K562 (cell line): Measurements from ENCODE around the gene PLXNB3. TPM values are rescaled to one million over a fixed set of nuclear protein-coding genes. Genes with fewer than 3 reads are reported as not detected.

Experiments
- ATAC-seq: fragments of 200-7000 bp; cut with Tn5 transposase; 3 replicates; pipeline ENCODE4 v1.9.1; 2020; ENCODE audit warnings: moderate library complexity
- BruUV-seq: library from RNA; stranded (reverse); fragments of 400-500 nt; replicated peaks from 2 replicates; lab custom pipeline; 2021; lab: Mats Ljungman, UMichigan
- CTCF ChIA-PET: fragments of 300-600 bp; formaldehyde crosslinking; extraction: SDS; loops from one replicate; lab custom pipeline; 2021; ENCODE audit warnings: low intra/inter-chr PET ratio; lab: Yijun Ruan, JAX
- POLR2A ChIA-PET: fragments of 300-600, 350-650 bp; sonication (Branson Sonifier 250); formaldehyde crosslinking; extraction: SDS; loops from one replicate; lab custom pipeline; 2021; ENCODE audit warnings: antibody characterized with exemption, inconsistent platforms; lab: Yijun Ruan, JAX
- DNase-seq, 4 experiments: peaks; one replicate each; pipeline versions ENCODE4 v3.0.0 to v3.0.0-alpha.2; 2011 to 2018; ENCODE audit warnings: low spot score in 3 of 4, mixed read lengths in 3 of 4; ENCODE audit errors: extremely low read depth in 1 of 4
- FAIRE-seq: peaks from 2 replicates; lab custom pipeline; 2011; peaks lifted over from hg19 to GRCh38; lab: Jason Lieb, UNC
- H2AFZ ChIP-seq: 2 replicates; pipeline ENCODE4 v1.6.0; 2011; ENCODE audit warnings: low read depth, low read length, control low read depth, inconsistent platforms
- H3K27ac ChIP-seq: fragments of 200-600 bp; 3 replicates; pipeline ENCODE4 v1.8.0; 2011; ENCODE audit warnings: low read depth, mild to moderate bottlenecking, control low read depth, inconsistent platforms, low read length, moderate library complexity, mixed read lengths; ENCODE audit errors: extremely low read depth
- H3K27me3 ChIP-seq, 2 experiments: fragments of 300-600 bp in 1 of 2; 2 replicates in 1 of 2; 3 replicates in 1 of 2; pipeline versions ENCODE4 v1.6.0 to v1.8.0; 2011; ENCODE audit warnings: inconsistent platforms in 2 of 2, low read length in 2 of 2, mild to moderate bottlenecking in 1 of 2, mixed read lengths in 1 of 2, moderate library complexity in 1 of 2; ENCODE audit not compliant: control insufficient read depth in 2 of 2, insufficient read depth in 2 of 2
- H3K36me3 ChIP-seq: fragments of 300-600 bp; 3 replicates; pipeline ENCODE4 v1.8.0; 2011; ENCODE audit warnings: mild to moderate bottlenecking, low read length, inconsistent platforms; ENCODE audit not compliant: control insufficient read depth, insufficient read depth
- H3K4me1 ChIP-seq, 2 experiments: fragments of 200-600 bp in 1 of 2; replicated peaks in 1 of 2; 2 replicates in 1 of 2; 3 replicates in 1 of 2; pipeline versions ENCODE4 v1.5.1 to v1.8.0; 2011; ENCODE audit warnings: inconsistent platforms in 2 of 2, low read length in 2 of 2, mild to moderate bottlenecking in 1 of 2, mixed read lengths in 1 of 2, moderate library complexity in 1 of 2; ENCODE audit not compliant: control insufficient read depth in 2 of 2, insufficient read depth in 2 of 2
- H3K4me2 ChIP-seq: 2 replicates; pipeline ENCODE4 v1.6.1; 2011; ENCODE audit warnings: low read length, control low read depth, inconsistent platforms, mixed read lengths; ENCODE audit not compliant: insufficient read depth
- H3K4me3 ChIP-seq: fragments of 200-600 bp; sonication (generic), shearing (Covaris generic); 2 replicates; pipeline ENCODE4 v1.5.1; 2016; ENCODE audit warnings: control low read depth, inconsistent platforms
- H3K79me2 ChIP-seq: fragments of 200-600 bp; 3 replicates; pipeline ENCODE4 v1.8.0; 2011; ENCODE audit warnings: low read length, inconsistent platforms; ENCODE audit not compliant: control insufficient read depth, insufficient read depth
- H3K9ac ChIP-seq, 2 experiments: 2 replicates each; pipeline versions ENCODE4 v1.6.0 to v1.6.1; 2011; ENCODE audit warnings: low read depth in 2 of 2, low read length in 2 of 2, control low read depth in 1 of 2, inconsistent platforms in 1 of 2, mild to moderate bottlenecking in 1 of 2, mixed read lengths in 1 of 2; ENCODE audit not compliant: insufficient read depth in 1 of 2
- H3K9me1 ChIP-seq: one replicate; pipeline ENCODE4 v1.6.0; 2011; ENCODE audit warnings: inconsistent platforms, mild to moderate bottlenecking, low read length, moderate library complexity; ENCODE audit not compliant: control insufficient read depth, insufficient read depth
- H3K9me3 ChIP-seq: replicated peaks from 2 replicates; pipeline ENCODE4 v1.5.1; 2011; ENCODE audit warnings: low read depth, low read length, inconsistent platforms; ENCODE audit not compliant: control insufficient read depth, insufficient read depth
- H4K20me1 ChIP-seq: replicated peaks from 2 replicates; pipeline ENCODE4 v1.6.1; 2011; ENCODE audit warnings: low read length, inconsistent platforms, mixed read lengths; ENCODE audit not compliant: control insufficient read depth, insufficient read depth
- ATF4 ChIP-seq: fragments of 450-650 bp; formaldehyde crosslinking; IDR thresholded peaks from 2 replicates; pipeline ENCODE4 v1.4.0; 2022; ENCODE audit warnings: mild to moderate bottlenecking, moderate library complexity
- BRF1 ChIP-seq: IDR thresholded peaks from 3 replicates; pipeline ENCODE4 v1.6.1; 2011; ENCODE audit warnings: borderline replicate concordance, mild to moderate bottlenecking; ENCODE audit not compliant: insufficient read length; ENCODE audit errors: extremely low read depth
- HDAC2 ChIP-seq: fragments of 450-650 bp; IDR thresholded peaks from 2 replicates; pipeline ENCODE4 v1.6.1; 2016; ENCODE audit warnings: mild to moderate bottlenecking
- MED1 ChIP-seq: sonication (generic); formaldehyde crosslinking; IDR thresholded peaks from 2 replicates; pipeline ENCODE4 v1.8.1; 2023; ENCODE audit warnings: missing genetic modification reagents, borderline replicate concordance
- NFYB ChIP-seq: IDR thresholded peaks from 2 replicates; pipeline ENCODE4 v1.6.1; 2011; ENCODE audit warnings: mild to moderate bottlenecking, moderate library complexity; ENCODE audit not compliant: insufficient read length; ENCODE audit errors: extremely low read depth
- NR3C1 ChIP-seq: sonication (generic); formaldehyde crosslinking; IDR thresholded peaks from 2 replicates; pipeline ENCODE4 v1.8.1; 2022; ENCODE audit warnings: missing genetic modification reagents
- PHB2 ChIP-seq: fragments of 450-650 bp; IDR thresholded peaks from 2 replicates; pipeline ENCODE4 v1.6.1; 2017; ENCODE audit warnings: low read depth
- TAF1 ChIP-seq: IDR thresholded peaks from 2 replicates; pipeline ENCODE4 v1.6.1; 2011; ENCODE audit warnings: mild to moderate bottlenecking, low read length, moderate library complexity; ENCODE audit not compliant: insufficient read depth, control insufficient read depth, severe bottlenecking; ENCODE audit errors: extremely low read depth
- TAF7 ChIP-seq: fragments of 450-650 bp; IDR thresholded peaks from 2 replicates; pipeline ENCODE4 v1.6.1; 2016; ENCODE audit warnings: missing genetic modification characterization, missing compliant biosample characterization
- WHSC1 ChIP-seq: IDR thresholded peaks from one replicate; pipeline ENCODE4 v1.6.1; 2012; ENCODE audit warnings: low read length, control low read depth, inconsistent platforms
- ZC3H11A ChIP-seq: IDR thresholded peaks from 2 replicates; pipeline ENCODE4 v1.6.1; 2012; ENCODE audit warnings: low read depth, low read length, improper control_type of control experiment
- ZNF174 ChIP-seq: fragments of 250-450 bp; sonication (Bioruptor Pico); IDR thresholded peaks from 2 replicates; pipeline ENCODE4 v1.4.0; 2020; ENCODE audit warnings: mild to moderate bottlenecking
- ZNF79 ChIP-seq: fragments of 250-450 bp; sonication (Bioruptor Pico); IDR thresholded peaks from 2 replicates; pipeline ENCODE4 v1.4.0; 2020; ENCODE audit warnings: low read depth, mild to moderate bottlenecking, moderate library complexity
- WGBS: fragments of 100-300 bp; shearing (Covaris generic); methylation state at CpG from one replicate; pipeline ENCODE4 v1.1.6; 2016; ENCODE audit warnings: low coverage, mixed read lengths; ENCODE audit not compliant: insufficient coverage; ENCODE audit errors: missing lambda C conversion rate; 5-methylcytosine and 5-hydroxymethylcytosine counted together
- in situ Hi-C: fragments of 300-500 bp; cut with MboI; formaldehyde crosslinking; loops from 4 replicates; pipeline ENCODE4 v1.15.0; 2018; ENCODE audit warnings: inconsistent platforms, mixed read lengths
- intact Hi-C: fragments of 100-400 bp; cut with micrococcal nuclease; formaldehyde crosslinking; loops from 2 replicates; pipeline ENCODE4 v1.14.2; 2022
- polyA plus RNA-seq, 8 experiments: library from polyadenylated mRNA; depleted of rRNA in 4 of 8; stranded (reverse) in 5 of 8; unstranded in 3 of 8; fragments of >200 nt; fragmentation: Nextera tagmentation in 2 of 8; fragmentation: Illumina TruSeq in 1 of 8; extraction: Ambion mirVana in 2 of 8; extraction: Trizol in 1 of 8; gene quantifications; 2 replicates each; pipeline versions ENCODE4 v1.2.1 to v1.2.3, GENCODE V29; 2011 to 2014; ENCODE audit warnings: inconsistent platforms in 1 of 8, missing spikeins in 1 of 8
- total RNA-seq, 7 experiments: library from RNA; depleted of rRNA in 6 of 7; stranded (reverse); fragments of >200 nt in 6 of 7; fragmentation: Illumina TruSeq in 2 of 7; extraction: Trizol in 2 of 7; gene quantifications; 2 replicates each; pipeline versions ENCODE4 v1.2.1 to v1.2.3, GENCODE V29; 2011 to 2021; ENCODE audit warnings: low replicate concordance in 1 of 7
- TF ChIP-seq, protein P1 (sequence below), 2 experiments: fragments of 450-650 bp in 1 of 2; sonication (generic) in 1 of 2; formaldehyde crosslinking; conservative IDR thresholded peaks; 2 replicates each; pipeline versions ENCODE4 v1.4.0 to v1.8.1; 2020 to 2022; ENCODE audit warnings: mild to moderate bottlenecking in 1 of 2, missing genetic modification reagents in 1 of 2
- TF ChIP-seq, protein P2 (sequence below): fragments of 250-450 bp; sonication (Bioruptor Pico); IDR thresholded peaks from 2 replicates; pipeline ENCODE4 v1.6.1; 2021; ENCODE audit warnings: mild to moderate bottlenecking

The PLXNB3 gene
- total and polyA plus RNA-seq, 9 of the 15 experiments (the other 6 are each of a cell fraction or from before 2014, with no cell fraction given) = 0.22 to 2.0 (median 1.4) TPM; not detected in 2

DNA sequence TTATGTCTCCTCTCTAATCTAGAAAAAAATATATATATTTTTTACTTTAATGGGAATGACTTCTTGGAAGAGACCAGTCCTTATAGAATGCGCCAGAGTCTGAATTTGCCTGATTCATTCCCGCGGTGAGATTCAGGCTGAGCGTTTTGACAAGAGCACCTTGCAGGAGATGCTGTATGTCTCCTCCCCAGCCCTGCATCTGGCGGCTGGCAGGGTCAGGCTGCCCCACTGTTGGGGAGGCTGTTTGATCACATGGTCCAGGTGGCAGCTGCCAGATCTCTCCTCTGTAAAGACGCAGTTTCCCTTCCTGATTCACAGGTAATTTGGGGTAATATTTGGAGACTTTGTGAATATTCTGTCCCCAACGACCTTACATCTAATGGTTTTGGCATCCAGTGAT, 56.6 kb downstream of the PLXNB3 start:
- H3K27me3 ChIP-seq = peaks cover 10 to 20% of the 10 kb centered on the region in 2 experiments; a peak in 3 of 5 replicates
- no peak for FAIRE-seq
- in situ Hi-C loops = no loop called here

GRCh38 chrX:153821066-153821465, 57.0 kb downstream of the PLXNB3 start:
- Histone ChIP-seq H3K4me2 (no peak overlapping the region), H3K27ac (no peak overlapping the region), H3K79me2 (no peaks in the 10 kb centered on the region), H3K9me1 (no peaks in the 10 kb centered on the region), H3K9ac (no peak overlapping the region), H3K27me3 (peaks cover 10 to 23% of the 10 kb centered on the region in 2 experiments; a peak in 3 of 5 replicates), H3K4me1 (peaks cover 5 to 18% of the 10 kb centered on the region in 2 experiments; a peak in 4 of 5 replicates), H2AFZ (no peak overlapping the region), H3K4me3 (no peak overlapping the region), H4K20me1 (no peaks in the 10 kb centered on the region; the same call in 1 of the 2 replicates), H3K36me3 (no peaks in the 10 kb centered on the region), H3K9me3 (no peaks in the 10 kb centered on the region)
- 52% methylated on average over 9 of the region's 9 CpGs for WGBS
- ATAC-seq (no peak), DNase-seq (no peak), FAIRE-seq (no peak)
- TF ChIP-seq NR3C1 (CRISPR knock-in tag) (no peak), ZNF79 (CRISPR knock-in tag) (no peak), ATF4 (CRISPR knock-in tag) (no peak), TAF1 (no peak), TAF7 (tag) (no peak), BRF1 (no peak), HDAC2 (no peak), ZC3H11A (no peak)
- TF ChIP-seq, protein P1, sequence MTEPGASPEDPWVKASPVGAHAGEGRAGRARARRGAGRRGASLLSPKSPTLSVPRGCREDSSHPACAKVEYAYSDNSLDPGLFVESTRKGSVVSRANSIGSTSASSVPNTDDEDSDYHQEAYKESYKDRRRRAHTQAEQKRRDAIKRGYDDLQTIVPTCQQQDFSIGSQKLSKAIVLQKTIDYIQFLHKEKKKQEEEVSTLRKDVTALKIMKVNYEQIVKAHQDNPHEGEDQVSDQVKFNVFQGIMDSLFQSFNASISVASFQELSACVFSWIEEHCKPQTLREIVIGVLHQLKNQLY (CRISPR knock-in tag; conservative IDR thresholded peaks at IDR 0.05) = no peak
- POLR2A ChIA-PET = no interaction called here
- in situ Hi-C loops (no loop called here), intact Hi-C loops (no loop called here)
- no TSS peak for BruUV-seq
- CTCF ChIA-PET = no interaction called here

More for the DNA sequence above, 56.6 kb downstream of the PLXNB3 start:
- Histone ChIP-seq H3K27ac (no peak overlapping the region), H3K9me3 (no peaks in the 10 kb centered on the region)
- ATAC-seq = no peak
- no peak for TF ChIP-seq MED1
- TF ChIP-seq PHB2 = no peak
- TF ChIP-seq NFYB = no peak
- TF ChIP-seq ZNF174 = no peak
- TF ChIP-seq WHSC1 = no peak
- TF ChIP-seq, protein P2, sequence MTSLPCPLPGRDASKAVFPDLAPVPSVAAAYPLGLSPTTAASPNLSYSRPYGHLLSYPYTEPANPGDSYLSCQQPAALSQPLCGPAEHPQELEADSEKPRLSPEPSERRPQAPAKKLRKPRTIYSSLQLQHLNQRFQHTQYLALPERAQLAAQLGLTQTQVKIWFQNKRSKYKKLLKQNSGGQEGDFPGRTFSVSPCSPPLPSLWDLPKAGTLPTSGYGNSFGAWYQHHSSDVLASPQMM (CRISPR knock-in tag) = no peak
- TF ChIP-seq, all 486 proteins: peak for 0
- no peak for DNase-seq
- intact Hi-C loops = no loop called here
- Histone ChIP-seq H3K4me1 (peaks cover 5 to 18% of the 10 kb centered on the region in 2 experiments; a peak in 4 of 5 replicates), H3K9ac (no peak overlapping the region), H3K4me3 (no peak overlapping the region), H4K20me1 (no peaks in the 10 kb centered on the region; the same call in 1 of the 2 replicates), H3K36me3 (no peaks in the 10 kb centered on the region), H3K9me1 (no peaks in the 10 kb centered on the region), H3K79me2 (no peaks in the 10 kb centered on the region), H3K4me2 (no peak overlapping the region), H2AFZ (no peak overlapping the region)
- ChIA-PET CTCF (no interaction called here), POLR2A (no interaction called here)
- BruUV-seq = no TSS peak
- 10% methylated on average over 7 of the region's 7 CpGs for WGBS
